ENCODE data around the gene TIMP2. TPM values are rescaled to one million over a fixed set of nuclear protein-coding genes. Genes with fewer than 3 reads are reported as not detected.

TIMP2 gene
- total and polyA plus RNA-seq, 2 of the 13 experiments (the other 11 are each of a cell fraction or from before 2014, with no cell fraction given), result 3.8 to 8.5 TPM

DNA sequence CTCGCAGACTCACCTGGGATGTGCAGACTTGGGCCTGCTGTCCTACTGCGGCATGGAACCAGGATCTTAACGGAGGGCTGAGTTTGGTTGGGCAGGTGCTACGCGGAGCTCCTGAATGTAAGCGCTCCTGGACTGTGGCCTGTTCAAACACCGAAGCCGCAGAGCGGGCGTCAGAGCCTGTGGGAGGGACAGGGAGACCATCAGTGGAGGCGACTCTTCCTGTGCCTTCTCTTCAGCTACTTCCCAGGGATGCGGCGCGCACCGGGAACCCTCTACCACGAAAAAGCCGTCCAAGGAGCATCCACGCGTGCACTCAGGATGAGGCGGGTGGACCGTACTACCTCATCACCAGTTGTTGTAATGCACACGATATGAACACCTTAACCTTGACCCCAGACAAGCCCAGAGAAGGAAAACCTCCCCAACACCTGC lies 86.6 kb downstream of the TIMP2 start (continued):
- TF ChIP-seq, protein P1, sequence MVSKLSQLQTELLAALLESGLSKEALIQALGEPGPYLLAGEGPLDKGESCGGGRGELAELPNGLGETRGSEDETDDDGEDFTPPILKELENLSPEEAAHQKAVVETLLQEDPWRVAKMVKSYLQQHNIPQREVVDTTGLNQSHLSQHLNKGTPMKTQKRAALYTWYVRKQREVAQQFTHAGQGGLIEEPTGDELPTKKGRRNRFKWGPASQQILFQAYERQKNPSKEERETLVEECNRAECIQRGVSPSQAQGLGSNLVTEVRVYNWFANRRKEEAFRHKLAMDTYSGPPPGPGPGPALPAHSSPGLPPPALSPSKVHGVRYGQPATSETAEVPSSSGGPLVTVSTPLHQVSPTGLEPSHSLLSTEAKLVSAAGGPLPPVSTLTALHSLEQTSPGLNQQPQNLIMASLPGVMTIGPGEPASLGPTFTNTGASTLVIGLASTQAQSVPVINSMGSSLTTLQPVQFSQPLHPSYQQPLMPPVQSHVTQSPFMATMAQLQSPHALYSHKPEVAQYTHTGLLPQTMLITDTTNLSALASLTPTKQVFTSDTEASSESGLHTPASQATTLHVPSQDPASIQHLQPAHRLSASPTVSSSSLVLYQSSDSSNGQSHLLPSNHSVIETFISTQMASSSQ (IDR thresholded peaks at IDR 0.05; ENCODE audit: low read depth), result no peak
- TF ChIP-seq, protein P1 (CRISPR knock-in tag; IDR thresholded peaks at IDR 0.05; ENCODE audit: borderline replicate concordance), result no peak
- TF ChIP-seq REL (CRISPR knock-in tag; conservative IDR thresholded peaks at IDR 0.05), result no peak
- 0 out of 2 replicates have a peak, but pooled peaks have one; percentile 21 for TF ChIP-seq PITX1 (CRISPR knock-in tag; IDR thresholded peaks at IDR 0.05)
- TF ChIP-seq ZNF20 (CRISPR knock-in tag; IDR thresholded peaks at IDR 0.05), result no peak
- TF ChIP-seq HIVEP1 (CRISPR knock-in tag; IDR thresholded peaks at IDR 0.05), result no peak
- TF ChIP-seq, protein P2, sequence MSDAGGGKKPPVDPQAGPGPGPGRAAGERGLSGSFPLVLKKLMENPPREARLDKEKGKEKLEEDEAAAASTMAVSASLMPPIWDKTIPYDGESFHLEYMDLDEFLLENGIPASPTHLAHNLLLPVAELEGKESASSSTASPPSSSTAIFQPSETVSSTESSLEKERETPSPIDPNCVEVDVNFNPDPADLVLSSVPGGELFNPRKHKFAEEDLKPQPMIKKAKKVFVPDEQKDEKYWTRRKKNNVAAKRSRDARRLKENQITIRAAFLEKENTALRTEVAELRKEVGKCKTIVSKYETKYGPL (CRISPR knock-in tag; IDR thresholded peaks at IDR 0.05), result no peak
- TF ChIP-seq CREM (IDR thresholded peaks at IDR 0.05), result peak; percentile 35; the same call in 1 of the 2 replicates
- no peak for TF ChIP-seq CREM (CRISPR knock-in tag; IDR thresholded peaks at IDR 0.05)
- TF ChIP-seq CBFB (CRISPR knock-in tag; IDR thresholded peaks at IDR 0.05), result no peak
- peak; percentile 35; the same call in 1 of the 2 replicates for TF ChIP-seq SALL2 (CRISPR knock-in tag; IDR thresholded peaks at IDR 0.05)
- peak; percentile 45; the same call in 1 of the 3 replicates for TF ChIP-seq MXI1 (IDR thresholded peaks at IDR 0.05; ENCODE audit: borderline replicate concordance, low read depth, low read length)
- TF ChIP-seq, protein P3, sequence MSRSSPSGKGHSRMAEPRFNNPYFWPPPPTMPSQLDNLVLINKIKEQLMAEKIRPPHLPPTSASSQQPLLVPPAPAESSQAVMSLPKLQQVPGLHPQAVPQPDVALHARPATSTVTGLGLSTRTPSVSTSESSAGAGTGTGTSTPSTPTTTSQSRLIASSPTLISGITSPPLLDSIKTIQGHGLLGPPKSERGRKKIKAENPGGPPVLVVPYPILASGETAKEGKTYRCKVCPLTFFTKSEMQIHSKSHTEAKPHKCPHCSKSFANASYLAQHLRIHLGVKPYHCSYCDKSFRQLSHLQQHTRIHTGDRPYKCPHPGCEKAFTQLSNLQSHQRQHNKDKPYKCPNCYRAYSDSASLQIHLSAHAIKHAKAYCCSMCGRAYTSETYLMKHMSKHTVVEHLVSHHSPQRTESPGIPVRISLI (CRISPR knock-in tag; IDR thresholded peaks at IDR 0.05; ENCODE audit: borderline replicate concordance), result no peak
- 0 out of 2 replicates have a peak, but pooled peaks have one; percentile 28 for TF ChIP-seq ELF3 (CRISPR knock-in tag; IDR thresholded peaks at IDR 0.05)
- TF ChIP-seq ZNF749 (CRISPR knock-in tag; IDR thresholded peaks at IDR 0.05; ENCODE audit: borderline replicate concordance), result no peak
- peak; percentile 54; the same call in 1 of the 2 replicates for TF ChIP-seq MED1 (CRISPR knock-in tag; IDR thresholded peaks at IDR 0.05)
- TF ChIP-seq ZFP36L1 (CRISPR knock-in tag; IDR thresholded peaks at IDR 0.05), result no peak
- TF ChIP-seq ARNT (IDR thresholded peaks at IDR 0.05), result no peak
- TF ChIP-seq LCORL (IDR thresholded peaks at IDR 0.05), result no peak
- TF ChIP-seq LCORL (CRISPR knock-in tag; IDR thresholded peaks at IDR 0.05), result peak; percentile 70; the same call in 1 of the 2 replicates
- no peak for TF ChIP-seq JDP2 (CRISPR knock-in tag; IDR thresholded peaks at IDR 0.05; ENCODE audit: borderline replicate concordance)
- TF ChIP-seq, protein P4, sequence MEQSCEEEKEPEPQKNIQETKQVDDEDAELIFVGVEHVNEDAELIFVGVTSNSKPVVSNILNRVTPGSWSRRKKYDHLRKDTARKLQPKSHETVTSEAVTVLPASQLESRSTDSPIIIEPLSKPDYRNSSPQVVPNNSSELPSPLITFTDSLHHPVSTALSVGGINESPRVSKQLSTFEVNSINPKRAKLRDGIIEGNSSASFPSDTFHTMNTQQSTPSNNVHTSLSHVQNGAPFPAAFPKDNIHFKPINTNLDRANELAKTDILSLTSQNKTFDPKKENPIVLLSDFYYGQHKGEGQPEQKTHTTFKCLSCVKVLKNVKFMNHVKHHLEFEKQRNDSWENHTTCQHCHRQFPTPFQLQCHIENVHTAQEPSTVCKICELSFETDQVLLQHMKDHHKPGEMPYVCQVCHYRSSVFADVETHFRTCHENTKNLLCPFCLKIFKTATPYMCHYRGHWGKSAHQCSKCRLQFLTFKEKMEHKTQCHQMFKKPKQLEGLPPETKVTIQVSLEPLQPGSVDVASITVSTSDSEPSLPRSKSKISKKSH (CRISPR knock-in tag; IDR thresholded peaks at IDR 0.05; ENCODE audit: borderline replicate concordance), result 0 out of 2 replicates have a peak, but pooled peaks have one; percentile 45
- no peak for TF ChIP-seq ZNF224 (CRISPR knock-in tag; IDR thresholded peaks at IDR 0.05)
- TF ChIP-seq NAIF1 (CRISPR knock-in tag; IDR thresholded peaks at IDR 0.05; ENCODE audit: borderline replicate concordance), result no peak
- no peak for TF ChIP-seq PLRG1 (conservative IDR thresholded peaks at IDR 0.05)
- TF ChIP-seq HNRNPUL1 (IDR thresholded peaks at IDR 0.05; ENCODE audit: low read depth, low read length), result no peak
